Bone marrow (tissue), 2 donors: ENCODE results near the gene EXTL1.

ENCODE experiments used
- DNase-seq, 2 donors: peaks; one replicate each; lab custom pipeline; 2025; lab: John Stamatoyannopoulos, UW

Gene EXTL1

GRCh38 chr1:26044414-26044813 lies 22.8 kb downstream of the EXTL1 start:
- no peak for DNase-seq

GRCh38 chr1:26044971-26045721 lies 23.6 kb downstream of the EXTL1 start:
- DNase-seq, result no peak

GRCh38 chr1:26045722-26046245 lies 24.2 kb downstream of the EXTL1 start, which contains the start of gene SLC30A2:
SLC30A2 (minus strand) TSS chr1:26046118; CDS start chr1:26045896, 222 bp downstream.
- no peak for DNase-seq

GRCh38 chr1:26046246-26047095 lies 24.9 kb downstream of the EXTL1 start:
- no peak for DNase-seq

- no peak for DNase-seq
These were observed 25.8 kb downstream of the EXTL1 start for GRCh38 chr1:26047278-26047874.

GRCh38 chr1:26049531-26050247 lies 28.1 kb downstream of the EXTL1 start:
- no peak for DNase-seq

GRCh38 chr1:26050248-26050640 lies 28.7 kb downstream of the EXTL1 start:
- no peak for DNase-seq

- no peak for DNase-seq
These were observed 32.4 kb downstream of the EXTL1 start for GRCh38 chr1:26053718-26054560.

GRCh38 chr1:26055041-26055440 lies 33.5 kb downstream of the EXTL1 start:
- DNase-seq, result no peak

- no peak for DNase-seq
These were observed 35.6 kb downstream of the EXTL1 start for GRCh38 chr1:26057189-26057588.

GRCh38 chr1:26058052-26058595 lies 36.5 kb downstream of the EXTL1 start:
- DNase-seq, result no peak

GRCh38 chr1:26059906-26060305 lies 38.3 kb downstream of the EXTL1 start:
- no peak for DNase-seq

- no peak for DNase-seq
These were observed 39.4 kb downstream of the EXTL1 start for GRCh38 chr1:26060832-26061574.

GRCh38 chr1:26064553-26064952 lies 43.0 kb downstream of the EXTL1 start:
- no peak for DNase-seq

GRCh38 chr1:26066160-26066559 lies 44.6 kb downstream of the EXTL1 start:
- DNase-seq, result no peak

- no peak for DNase-seq
These were observed 45.3 kb downstream of the EXTL1 start for GRCh38 chr1:26066857-26067256.

GRCh38 chr1:26067432-26067911 lies 45.9 kb downstream of the EXTL1 start, which contains the start of gene TRIM63:
TRIM63 (minus strand) TSS chr1:26067630; CDS start chr1:26067494, 136 bp downstream.
- DNase-seq, result no peak

GRCh38 chr1:26069941-26070295 lies 48.3 kb downstream of the EXTL1 start:
- no peak for DNase-seq

GRCh38 chr1:26070296-26070962 lies 48.9 kb downstream of the EXTL1 start:
- DNase-seq, result no peak
